ENCODE measurements around the gene KPNA2. TPM values are rescaled to one million over a fixed set of nuclear protein-coding genes. Genes with fewer than 3 reads are reported as not detected.
"Not testable (repeated sequence)": the region's sequence is repeated elsewhere in the genome, so short reads cannot be mapped to it uniquely, and the experiment has no call there.

The KPNA2 gene
- total and polyA plus RNA-seq, 9 of the 15 experiments (the other 6 are each of a cell fraction or from before 2014, with no cell fraction given), result 132 to 984 (median 241) TPM

DNA sequence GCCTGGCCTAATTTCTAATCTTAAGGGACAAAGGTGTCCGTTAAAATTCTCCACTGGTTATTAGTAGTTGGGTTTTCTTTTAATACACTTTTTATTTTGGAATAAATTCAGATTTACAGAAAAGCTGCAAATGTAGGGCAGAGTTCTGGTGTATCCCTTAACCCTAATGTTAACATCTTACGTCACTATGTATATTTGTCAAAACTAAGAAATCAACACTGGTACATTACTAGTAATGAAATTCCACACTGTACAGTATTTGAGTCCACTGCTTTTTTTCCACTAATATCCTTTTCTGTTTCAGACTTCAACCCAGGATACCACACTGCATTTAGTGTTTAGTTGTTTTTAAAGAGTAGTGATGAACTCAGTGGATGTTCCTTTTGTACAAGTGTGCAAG, 18.7 kb upstream of the KPNA2 start:
- DNase-seq (ENCODE audit: extremely low read depth in 1 of 4, low spot score in 3 of 4) (no peak), ATAC-seq (no peak), FAIRE-seq (no peak)
- Histone ChIP-seq H4K20me1 (replicated peaks; ENCODE audit: control insufficient read depth, insufficient read depth, low read length) (no peaks in the 10 kb centered on the region), H3K4me2 (ENCODE audit: insufficient read depth, low read length) (no peak overlapping the region), H3K79me2 (ENCODE audit: control insufficient read depth, insufficient read depth, low read length) (no peaks in the 10 kb centered on the region), H3K9ac (ENCODE audit: insufficient read depth in 1 of 2, low read depth in 2 of 2, low read length in 2 of 2) (no peak overlapping the region), H3K27ac (ENCODE audit: extremely low read depth, low read depth, low read length) (no peak overlapping the region), H2AFZ (ENCODE audit: low read depth, low read length) (no peak overlapping the region), H3K36me3 (ENCODE audit: control insufficient read depth, insufficient read depth, low read length) (no peaks in the 10 kb centered on the region), H3K4me3 (no peak overlapping the region), H3K9me1 (ENCODE audit: control insufficient read depth, insufficient read depth, low read length) (no peaks in the 10 kb centered on the region), H3K27me3 (ENCODE audit: control insufficient read depth in 2 of 2, insufficient read depth in 2 of 2, low read length in 2 of 2) (no peaks in the 10 kb centered on the region), H3K4me1 (replicated peaks in 1 of 2; ENCODE audit: control insufficient read depth in 2 of 2, insufficient read depth in 2 of 2, low read length in 2 of 2) (peaks cover 12 to 13% of the 10 kb centered on the region in 2 experiments; a peak in 4 of 5 replicates), H3K9me3 (replicated peaks; ENCODE audit: control insufficient read depth, insufficient read depth, low read depth, low read length) (no peaks in the 10 kb centered on the region; the same call in 1 of the 2 replicates)
- no TSS peak for BruUV-seq (replicated peaks)
- in situ Hi-C loops (cut with MboI), result no loop called here
- intact Hi-C loops (cut with micrococcal nuclease), result loop anchor here (10.0 kb wide), 1 partner anchor 182 kb away; no protein-coding TSS in a partner anchor
- ChIA-PET POLR2A (no interaction called here), CTCF (ENCODE audit: low intra/inter-chr PET ratio) (no interaction called here)
- WGBS (ENCODE audit: insufficient coverage, low coverage, missing lambda C conversion rate), result 67% methylated on average over 2 of the region's 2 CpGs
- TF ChIP-seq SLC30A9 (CRISPR knock-in tag; IDR thresholded peaks at IDR 0.05), result no peak
- TF ChIP-seq ZNF408 (CRISPR knock-in tag; IDR thresholded peaks at IDR 0.05; ENCODE audit: low read depth), result no peak
- no peak for TF ChIP-seq KLF10 (CRISPR knock-in tag; IDR thresholded peaks at IDR 0.05)

DNA sequence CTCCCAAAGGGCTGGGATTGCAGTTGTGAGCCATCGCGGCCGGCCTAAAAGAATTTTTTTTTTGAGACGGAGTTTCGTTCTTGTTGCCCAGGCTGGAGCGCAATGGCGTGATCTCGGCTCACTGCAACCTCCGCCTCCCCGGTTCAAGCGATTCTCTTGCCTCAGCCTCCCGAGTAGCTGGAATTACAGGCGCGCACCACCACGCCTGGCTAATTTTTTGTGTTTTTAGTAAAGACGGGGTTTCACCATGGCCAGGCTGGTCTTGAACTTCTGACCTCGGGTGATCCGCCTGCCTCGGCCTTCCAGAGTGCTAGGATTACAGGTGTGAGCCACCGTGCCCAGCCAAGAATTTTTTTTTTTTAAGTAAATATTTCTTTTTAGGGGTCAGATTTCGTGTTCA, 17.0 kb upstream of the KPNA2 start:
- H3K27ac ChIP-seq (ENCODE audit: extremely low read depth, low read depth, low read length); H3K79me2 ChIP-seq (ENCODE audit: control insufficient read depth, insufficient read depth, low read length); ATAC-seq; H3K4me3 ChIP-seq; H2AFZ ChIP-seq (ENCODE audit: low read depth, low read length); BruUV-seq (replicated peaks); POLR2A ChIA-PET; H3K9ac ChIP-seq (ENCODE audit: insufficient read depth in 1 of 2, low read depth in 2 of 2, low read length in 2 of 2); H3K27me3 ChIP-seq (ENCODE audit: control insufficient read depth in 2 of 2, insufficient read depth in 2 of 2, low read length in 2 of 2); CTCF ChIA-PET (ENCODE audit: low intra/inter-chr PET ratio); H4K20me1 ChIP-seq (replicated peaks; ENCODE audit: control insufficient read depth, insufficient read depth, low read length); H3K4me2 ChIP-seq (ENCODE audit: insufficient read depth, low read length); FAIRE-seq; H3K9me1 ChIP-seq (ENCODE audit: control insufficient read depth, insufficient read depth, low read length); H3K9me3 ChIP-seq (replicated peaks; ENCODE audit: control insufficient read depth, insufficient read depth, low read depth, low read length); H3K36me3 ChIP-seq (ENCODE audit: control insufficient read depth, insufficient read depth, low read length); DNase-seq (ENCODE audit: extremely low read depth in 1 of 4, low spot score in 3 of 4); in situ Hi-C loops (cut with MboI): not testable (repeated sequence)
- TF ChIP-seq, protein P1, sequence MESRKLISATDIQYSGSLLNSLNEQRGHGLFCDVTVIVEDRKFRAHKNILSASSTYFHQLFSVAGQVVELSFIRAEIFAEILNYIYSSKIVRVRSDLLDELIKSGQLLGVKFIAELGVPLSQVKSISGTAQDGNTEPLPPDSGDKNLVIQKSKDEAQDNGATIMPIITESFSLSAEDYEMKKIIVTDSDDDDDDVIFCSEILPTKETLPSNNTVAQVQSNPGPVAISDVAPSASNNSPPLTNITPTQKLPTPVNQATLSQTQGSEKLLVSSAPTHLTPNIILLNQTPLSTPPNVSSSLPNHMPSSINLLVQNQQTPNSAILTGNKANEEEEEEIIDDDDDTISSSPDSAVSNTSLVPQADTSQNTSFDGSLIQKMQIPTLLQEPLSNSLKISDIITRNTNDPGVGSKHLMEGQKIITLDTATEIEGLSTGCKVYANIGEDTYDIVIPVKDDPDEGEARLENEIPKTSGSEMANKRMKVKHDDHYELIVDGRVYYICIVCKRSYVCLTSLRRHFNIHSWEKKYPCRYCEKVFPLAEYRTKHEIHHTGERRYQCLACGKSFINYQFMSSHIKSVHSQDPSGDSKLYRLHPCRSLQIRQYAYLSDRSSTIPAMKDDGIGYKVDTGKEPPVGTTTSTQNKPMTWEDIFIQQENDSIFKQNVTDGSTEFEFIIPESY (CRISPR knock-in tag; IDR thresholded peaks at IDR 0.05), result peak; percentile 79; the same call in 1 of the 2 replicates
- intact Hi-C loops (cut with micrococcal nuclease), result loop anchor here (10.0 kb wide), 1 partner anchor 184 kb away; no protein-coding TSS in a partner anchor
- 86% methylated on average over 16 of the region's 21 CpGs for WGBS (ENCODE audit: insufficient coverage, low coverage, missing lambda C conversion rate)
- H3K4me1 ChIP-seq (replicated peaks in 1 of 2; ENCODE audit: control insufficient read depth in 2 of 2, insufficient read depth in 2 of 2, low read length in 2 of 2), result peaks cover 12 to 13% of the 10 kb centered on the region in 2 experiments; a peak in 4 of 5 replicates

Data from K562 (cell line).